ENCODE data around the gene ACVR1. TPM values are rescaled to one million over a fixed set of nuclear protein-coding genes. Genes with fewer than 3 reads are reported as not detected.

The ACVR1 gene
- total and polyA plus RNA-seq, 2 donors (not counting 1 experiment from before 2014, with no cell fraction given), result 42.9 to 72.1 TPM

DNA sequence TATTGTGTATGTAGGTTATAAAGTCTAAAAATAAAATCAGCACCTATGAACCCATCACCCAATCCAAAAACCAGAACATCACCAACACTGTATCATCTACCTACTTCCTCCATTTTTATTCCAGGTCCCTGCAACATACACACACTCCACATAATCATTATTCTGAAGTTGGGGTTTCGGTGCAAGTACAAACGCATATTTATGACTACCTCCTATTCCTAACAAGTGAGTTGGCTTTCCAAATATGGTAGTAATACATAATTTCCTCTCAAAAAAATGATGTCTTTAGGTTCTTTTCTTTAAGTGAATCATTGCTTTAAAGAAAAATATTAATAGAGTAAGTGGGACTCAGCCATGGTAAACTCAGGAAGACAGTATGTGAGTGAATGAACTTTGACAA, 3.3 kb downstream of the ACVR1 start:
- Histone ChIP-seq H3K9ac (ENCODE audit: insufficient read depth, low read length) (no peak overlapping the region), H3K27ac (ENCODE audit: insufficient read depth, low read length) (no peak overlapping the region), H3K27me3 (ENCODE audit: control insufficient read depth, insufficient read depth, low read length) (no peaks in the 10 kb centered on the region), H3K4me3 (replicated peaks in 1 of 4; ENCODE audit: control extremely low read depth in 1 of 4, insufficient read depth in 1 of 4, low read depth in 3 of 4, low read length in 4 of 4) (no peak overlapping the region), H3K4me1 (ENCODE audit: control insufficient read depth, extremely low read depth, insufficient read depth, low read length) (peaks cover 6% of the 10 kb centered on the region), H3K79me2 (ENCODE audit: control insufficient read depth, insufficient read depth, low read length) (peaks cover 61% of the 10 kb centered on the region), H4K20me1 (ENCODE audit: control insufficient read depth, extremely low read depth, insufficient read depth, low read length) (no peaks in the 10 kb centered on the region), H3K9me3 (ENCODE audit: control insufficient read depth, insufficient read depth, low read depth, low read length) (no peaks in the 10 kb centered on the region), H2AFZ (ENCODE audit: low read length) (no peak overlapping the region), H3K4me2 (ENCODE audit: extremely low read depth, insufficient read depth, low read length) (no peak overlapping the region), H3K36me3 (ENCODE audit: control insufficient read depth, insufficient read depth, low read length) (no peaks in the 10 kb centered on the region)
- DNase-seq (ENCODE audit: low read depth in 2 of 2), result no peak
- TF ChIP-seq, protein P1, sequence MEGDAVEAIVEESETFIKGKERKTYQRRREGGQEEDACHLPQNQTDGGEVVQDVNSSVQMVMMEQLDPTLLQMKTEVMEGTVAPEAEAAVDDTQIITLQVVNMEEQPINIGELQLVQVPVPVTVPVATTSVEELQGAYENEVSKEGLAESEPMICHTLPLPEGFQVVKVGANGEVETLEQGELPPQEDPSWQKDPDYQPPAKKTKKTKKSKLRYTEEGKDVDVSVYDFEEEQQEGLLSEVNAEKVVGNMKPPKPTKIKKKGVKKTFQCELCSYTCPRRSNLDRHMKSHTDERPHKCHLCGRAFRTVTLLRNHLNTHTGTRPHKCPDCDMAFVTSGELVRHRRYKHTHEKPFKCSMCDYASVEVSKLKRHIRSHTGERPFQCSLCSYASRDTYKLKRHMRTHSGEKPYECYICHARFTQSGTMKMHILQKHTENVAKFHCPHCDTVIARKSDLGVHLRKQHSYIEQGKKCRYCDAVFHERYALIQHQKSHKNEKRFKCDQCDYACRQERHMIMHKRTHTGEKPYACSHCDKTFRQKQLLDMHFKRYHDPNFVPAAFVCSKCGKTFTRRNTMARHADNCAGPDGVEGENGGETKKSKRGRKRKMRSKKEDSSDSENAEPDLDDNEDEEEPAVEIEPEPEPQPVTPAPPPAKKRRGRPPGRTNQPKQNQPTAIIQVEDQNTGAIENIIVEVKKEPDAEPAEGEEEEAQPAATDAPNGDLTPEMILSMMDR (conservative IDR thresholded peaks at IDR 0.05 in 1 of 2, IDR thresholded peaks at IDR 0.05 in 1 of 2; ENCODE audit: low read depth in 1 of 2, low read length in 2 of 2), result no peak
- no peak for TF ChIP-seq EZH2 (IDR thresholded peaks at IDR 0.05; ENCODE audit: low read length, missing control alignments)

DNA sequence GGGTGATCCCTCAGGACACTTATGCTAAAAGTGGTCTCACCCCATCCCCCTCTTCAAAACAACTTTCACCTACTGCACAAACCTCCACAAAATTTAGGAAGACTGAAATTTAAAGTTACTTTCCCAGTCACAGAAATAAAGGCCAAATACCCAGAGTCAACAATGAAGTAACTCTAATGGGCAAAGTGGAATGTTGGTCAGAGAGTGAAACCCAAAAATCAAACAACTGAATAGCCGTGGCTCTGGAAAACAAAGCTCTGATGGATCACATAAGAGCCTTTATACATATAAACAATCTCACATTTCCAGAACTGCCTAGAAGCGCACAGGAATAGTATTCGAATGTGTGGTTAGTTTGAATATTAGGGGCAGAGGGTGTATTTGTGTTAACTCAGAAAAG, 4.7 kb downstream of the ACVR1 start:
- no peak overlapping the region for H3K27ac ChIP-seq (ENCODE audit: insufficient read depth, low read length)
- H3K36me3 ChIP-seq (ENCODE audit: control insufficient read depth, insufficient read depth, low read length), result no peaks in the 10 kb centered on the region
- no peak overlapping the region for H3K4me3 ChIP-seq (replicated peaks in 1 of 4; ENCODE audit: control extremely low read depth in 1 of 4, insufficient read depth in 1 of 4, low read depth in 3 of 4, low read length in 4 of 4)
- H3K9me3 ChIP-seq (ENCODE audit: control insufficient read depth, insufficient read depth, low read depth, low read length), result no peaks in the 10 kb centered on the region
- no peak overlapping the region for H2AFZ ChIP-seq (ENCODE audit: low read length)
- DNase-seq (ENCODE audit: low read depth in 2 of 2), result peak; percentile 39 to 50
- peaks cover 6% of the 10 kb centered on the region for H3K4me1 ChIP-seq (ENCODE audit: control insufficient read depth, extremely low read depth, insufficient read depth, low read length)
- H3K9ac ChIP-seq (ENCODE audit: insufficient read depth, low read length), result no peak overlapping the region
- no peaks in the 10 kb centered on the region for H4K20me1 ChIP-seq (ENCODE audit: control insufficient read depth, extremely low read depth, insufficient read depth, low read length)
- TF ChIP-seq, protein P1 (conservative IDR thresholded peaks at IDR 0.05 in 1 of 2, IDR thresholded peaks at IDR 0.05 in 1 of 2; ENCODE audit: low read depth in 1 of 2, low read length in 2 of 2), result no peak
- no peak for TF ChIP-seq EZH2 (IDR thresholded peaks at IDR 0.05; ENCODE audit: low read length, missing control alignments)
- H3K4me2 ChIP-seq (ENCODE audit: extremely low read depth, insufficient read depth, low read length), result no peak overlapping the region
- H3K79me2 ChIP-seq (ENCODE audit: control insufficient read depth, insufficient read depth, low read length), result peaks cover 75% of the 10 kb centered on the region
- H3K27me3 ChIP-seq (ENCODE audit: control insufficient read depth, insufficient read depth, low read length), result no peaks in the 10 kb centered on the region

DNA sequence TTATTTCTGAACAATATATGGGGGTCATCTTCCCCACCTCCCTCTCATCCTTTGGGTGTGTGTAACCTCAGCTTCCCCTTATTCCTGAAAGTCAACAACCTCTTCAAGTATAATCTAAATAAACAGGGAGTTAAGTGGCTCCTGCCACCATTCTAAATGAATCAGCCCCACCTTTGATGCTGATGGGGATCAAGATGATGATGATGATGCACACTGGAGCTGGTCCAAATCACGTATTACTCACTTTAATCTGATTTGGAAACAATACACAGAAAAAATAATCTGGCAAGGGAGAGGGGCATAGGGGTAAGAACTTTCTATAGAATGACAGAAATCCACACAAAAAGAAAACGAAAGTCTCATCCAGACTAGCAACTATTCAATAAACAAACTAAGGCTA, 7.1 kb downstream of the ACVR1 start:
- Histone ChIP-seq H2AFZ (ENCODE audit: low read length) (no peak overlapping the region), H4K20me1 (ENCODE audit: control insufficient read depth, extremely low read depth, insufficient read depth, low read length) (no peaks in the 10 kb centered on the region), H3K27me3 (ENCODE audit: control insufficient read depth, insufficient read depth, low read length) (no peaks in the 10 kb centered on the region), H3K9me3 (ENCODE audit: control insufficient read depth, insufficient read depth, low read depth, low read length) (no peaks in the 10 kb centered on the region), H3K79me2 (ENCODE audit: control insufficient read depth, insufficient read depth, low read length) (peaks cover 85% of the 10 kb centered on the region), H3K27ac (ENCODE audit: insufficient read depth, low read length) (no peak overlapping the region), H3K9ac (ENCODE audit: insufficient read depth, low read length) (no peak overlapping the region), H3K4me2 (ENCODE audit: extremely low read depth, insufficient read depth, low read length) (no peak overlapping the region), H3K4me3 (replicated peaks in 1 of 4; ENCODE audit: control extremely low read depth in 1 of 4, insufficient read depth in 1 of 4, low read depth in 3 of 4, low read length in 4 of 4) (no peak overlapping the region), H3K36me3 (ENCODE audit: control insufficient read depth, insufficient read depth, low read length) (no peaks in the 10 kb centered on the region), H3K4me1 (ENCODE audit: control insufficient read depth, extremely low read depth, insufficient read depth, low read length) (peaks cover 3% of the 10 kb centered on the region)
- peak in 1 of 2 donors; percentile 39 for DNase-seq (ENCODE audit: low read depth in 2 of 2)
- TF ChIP-seq, protein P1 (conservative IDR thresholded peaks at IDR 0.05 in 1 of 2, IDR thresholded peaks at IDR 0.05 in 1 of 2; ENCODE audit: low read depth in 1 of 2, low read length in 2 of 2), result no peak
- TF ChIP-seq EZH2 (IDR thresholded peaks at IDR 0.05; ENCODE audit: low read length, missing control alignments), result no peak
